SK-N-MC (cell line): ENCODE results near the gene WFDC6.
"Not testable (repeated sequence)": the region's sequence is repeated elsewhere in the genome, so short reads cannot be mapped to it uniquely, and the experiment has no call there.

Source experiments
- DNase-seq: peaks from one replicate; pipeline ENCODE4 v3.0.0-alpha.2; 2011; ENCODE audit warnings: low read depth, low spot score
- H3K27ac ChIP-seq: fragments of 200-600 bp; sonication (generic); 2 replicates; pipeline ENCODE4 v1.5.1; 2016; ENCODE audit warnings: mixed run types
- H3K36me3 ChIP-seq: fragments of 200-600 bp; sonication (generic); 2 replicates; pipeline ENCODE4 v1.6.1; 2017; ENCODE audit warnings: antibody characterized with exemption, low read length, mixed read lengths; ENCODE audit not compliant: insufficient read depth
- H3K4me3 ChIP-seq: fragments of 200-600 bp; sonication (generic); 2 replicates; pipeline ENCODE4 v1.5.1; 2016
- H3K9ac ChIP-seq: fragments of 200-600 bp; sonication (generic); 2 replicates; pipeline ENCODE4 v1.8.0; 2017; ENCODE audit warnings: mixed run types, mixed read lengths; ENCODE audit not compliant: insufficient read length
- H3K9me3 ChIP-seq: fragments of 200-600 bp; sonication (generic); 2 replicates; pipeline ENCODE4 v1.6.1; 2017; ENCODE audit warnings: low read depth, mild to moderate bottlenecking, antibody characterized with exemption, low read length, moderate library complexity, mixed read lengths
- EZH2 ChIP-seq: fragments of 200-600 bp; sonication (generic); IDR thresholded peaks from one replicate; pipeline ENCODE4 v1.6.1; 2017; ENCODE audit warnings: antibody characterized with exemption
- FOXP2 ChIP-seq: optimal IDR thresholded peaks from 2 replicates; pipeline ENCODE3; 2011; ENCODE audit warnings: mild to moderate bottlenecking, moderate library complexity; ENCODE audit not compliant: insufficient read depth; ENCODE audit errors: extremely low read length, control extremely low read depth
- POLR2AphosphoS5 ChIP-seq: IDR thresholded peaks from 2 replicates; pipeline ENCODE4 v1.6.1; 2012; ENCODE audit warnings: mild to moderate bottlenecking, low read depth, low read length, borderline replicate concordance

Gene WFDC6

DNA sequence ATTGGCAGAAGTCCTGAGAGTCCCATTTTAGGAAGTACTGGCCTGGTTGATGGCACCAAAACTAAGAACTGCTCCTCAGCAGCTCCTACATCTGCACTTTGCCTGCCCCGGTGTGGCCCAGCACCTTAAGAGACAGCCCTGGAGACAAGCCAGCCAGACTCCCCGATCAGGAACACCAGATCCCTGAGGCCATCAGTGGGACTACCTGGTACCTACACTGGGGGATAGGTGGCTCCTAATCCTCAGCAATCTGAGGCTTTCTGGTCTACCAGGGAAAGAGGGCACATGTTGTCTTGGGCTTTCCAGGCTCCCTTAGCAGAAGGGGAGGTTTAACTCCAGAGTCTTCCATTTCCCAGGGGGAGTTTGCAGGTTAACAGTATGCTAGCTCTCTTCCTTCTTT lies at the start of gene WFDC6:
TSS of gene WFDC6 (minus strand) at position 101 of the 400 bp plus-strand sequence. CDS start at position 26, 75 bp downstream.
- no peak for DNase-seq
- Histone ChIP-seq H3K36me3 (no peaks in the 10 kb centered on the region), H3K4me3 (no peak within 1 kb of the TSS), H3K9ac (no peak within 1 kb of the TSS), H3K9me3 (no peaks in the 10 kb centered on the region), H3K27ac (no peak within 1 kb of the TSS)
- TF ChIP-seq POLR2AphosphoS5: no peak

DNA sequence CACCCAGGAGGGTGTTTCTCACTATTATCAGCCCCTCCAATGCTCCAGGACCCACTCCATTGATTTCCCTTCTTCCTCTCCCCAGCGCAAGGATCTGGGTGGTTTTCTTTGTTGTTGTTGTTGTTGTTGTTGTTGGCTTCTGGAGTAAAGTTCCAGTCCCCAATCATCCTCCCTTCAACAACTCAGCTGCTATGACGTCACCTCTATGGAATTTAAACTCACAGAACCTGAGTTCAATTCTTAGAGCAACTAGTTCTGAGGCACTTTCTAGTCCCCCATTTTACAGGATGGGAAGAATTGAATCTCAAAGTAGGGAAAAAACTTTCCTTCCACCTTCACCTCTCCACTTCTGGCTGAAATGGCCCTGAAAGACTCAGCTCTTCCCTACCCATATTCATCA lies 49.5 kb upstream of the WFDC6 start:
- Histone ChIP-seq H3K9ac (no peak overlapping the region), H3K9me3 (no peaks in the 10 kb centered on the region), H3K27ac (no peak overlapping the region), H3K4me3 (no peak overlapping the region), H3K36me3 (no peaks in the 10 kb centered on the region)
- DNase-seq: no peak
- TF ChIP-seq FOXP2: no peak
- TF ChIP-seq POLR2AphosphoS5: no peak
- TF ChIP-seq EZH2: no peak

DNA sequence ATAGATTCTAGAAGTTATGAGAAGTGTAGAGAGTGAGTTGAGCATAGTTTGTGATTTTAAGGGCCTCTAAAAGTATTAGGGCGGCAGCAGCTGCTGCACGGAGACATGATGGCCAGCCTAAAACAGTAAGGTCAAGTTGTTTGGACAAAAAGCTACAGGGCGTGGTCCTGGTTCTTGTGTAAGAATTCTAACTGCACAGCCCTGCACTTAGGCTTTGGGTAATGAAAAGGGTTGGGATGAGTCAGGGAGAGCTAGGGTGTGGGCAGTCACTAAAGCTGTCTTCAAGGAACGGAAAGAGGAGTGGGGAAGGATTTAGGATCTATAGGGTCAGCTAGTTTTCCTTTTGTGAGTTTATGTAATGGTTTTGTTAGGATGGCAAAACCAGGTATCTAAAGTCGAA lies 46.7 kb upstream of the WFDC6 start:
- H3K27ac ChIP-seq, H3K36me3 ChIP-seq, H3K9me3 ChIP-seq, DNase-seq, H3K4me3 ChIP-seq, H3K9ac ChIP-seq: not testable (repeated sequence)

DNA sequence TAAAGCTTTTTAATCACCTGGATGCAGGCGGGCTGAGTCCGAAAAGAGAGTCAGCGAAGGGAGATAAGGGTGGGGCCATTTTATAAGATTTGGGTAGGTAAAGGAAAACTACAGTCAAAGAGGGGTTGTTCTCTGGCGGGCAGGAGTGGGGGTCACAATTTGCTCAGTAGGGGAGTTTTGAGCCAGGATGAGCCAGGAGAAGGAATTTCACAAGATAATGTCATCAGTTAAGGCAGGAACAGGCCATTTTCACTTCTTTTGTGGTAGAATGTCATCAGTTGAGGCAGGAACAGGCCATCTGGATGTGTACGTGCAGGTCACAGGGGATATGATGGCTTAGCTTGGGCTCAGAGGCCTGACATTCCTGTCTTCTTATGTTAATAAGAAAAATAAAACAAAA lies 45.0 kb upstream of the WFDC6 start:
- not testable (repeated sequence) for DNase-seq, H3K4me3 ChIP-seq, H3K9ac ChIP-seq, H3K9me3 ChIP-seq, H3K27ac ChIP-seq, H3K36me3 ChIP-seq

DNA sequence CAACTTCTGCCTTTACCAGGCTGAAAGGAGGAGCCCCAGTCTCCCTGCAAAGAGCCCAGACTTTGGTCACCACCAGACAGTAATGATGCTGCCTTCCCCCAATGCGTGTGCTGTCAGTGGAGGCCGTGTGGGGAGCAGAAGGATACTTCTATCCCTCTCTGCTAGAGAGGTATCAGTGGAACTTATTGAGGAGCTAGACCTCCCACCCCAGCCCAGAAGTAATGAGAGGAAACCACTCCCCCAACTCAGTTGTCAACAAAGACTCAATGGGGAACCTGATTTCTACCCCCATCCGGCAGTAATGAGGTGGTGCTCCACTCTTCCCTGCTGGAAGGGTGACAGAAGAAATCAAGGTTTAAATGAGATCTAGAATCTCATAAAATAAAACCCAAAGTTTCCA lies 44.2 kb upstream of the WFDC6 start:
- H3K36me3 ChIP-seq: no peaks in the 10 kb centered on the region
- H3K9me3 ChIP-seq: no peaks in the 10 kb centered on the region
- no peak overlapping the region for H3K27ac ChIP-seq
- DNase-seq: no peak
- H3K9ac ChIP-seq: no peak overlapping the region
- H3K4me3 ChIP-seq: no peak overlapping the region
- no peak for TF ChIP-seq EZH2
- no peak for TF ChIP-seq POLR2AphosphoS5
- no peak for TF ChIP-seq FOXP2

DNA sequence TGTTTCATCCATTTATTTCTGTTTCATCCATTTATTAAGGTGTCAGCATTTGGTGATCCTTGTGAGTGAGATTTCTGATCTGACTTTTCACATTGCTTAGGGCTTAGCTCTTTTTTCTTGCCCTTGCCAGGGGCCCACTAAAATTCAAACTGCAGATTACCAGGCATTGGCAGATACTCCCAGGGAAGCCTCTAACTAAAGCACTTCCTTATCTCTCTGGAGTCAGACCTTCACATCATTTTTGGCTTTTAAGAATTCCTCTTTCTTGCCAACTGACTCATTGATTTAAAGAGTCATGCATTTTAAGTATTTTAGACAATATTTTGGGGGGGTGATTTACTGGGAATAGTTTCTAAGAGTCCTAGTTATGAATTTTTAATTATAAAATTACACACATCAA lies 42.4 kb upstream of the WFDC6 start:
- Histone ChIP-seq H3K9me3 (no peaks in the 10 kb centered on the region), H3K27ac (no peak overlapping the region), H3K36me3 (no peaks in the 10 kb centered on the region), H3K9ac (no peak overlapping the region), H3K4me3 (no peak overlapping the region)
- TF ChIP-seq POLR2AphosphoS5 (no peak), EZH2 (no peak), FOXP2 (no peak)
- DNase-seq: no peak

DNA sequence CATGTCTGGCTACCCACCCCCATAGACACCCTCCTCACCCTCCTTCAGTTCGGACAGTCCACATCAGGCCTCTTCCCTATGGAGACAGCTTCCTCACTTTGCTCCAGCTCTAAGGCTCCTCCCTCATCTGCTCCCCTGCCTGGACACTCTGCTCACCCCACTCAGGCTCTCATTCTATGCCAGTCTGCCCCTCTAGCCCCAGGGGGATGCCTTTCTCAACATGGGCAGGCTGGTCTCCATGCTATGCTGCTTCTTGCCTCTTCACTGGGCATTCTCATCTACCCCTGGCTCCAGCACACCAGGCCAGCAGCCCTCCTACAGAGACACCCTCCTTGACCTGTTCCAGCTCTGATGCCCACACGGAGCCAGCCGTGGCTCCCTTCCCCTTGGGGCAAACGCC lies 39.9 kb upstream of the WFDC6 start, which contains the start of gene WFDC8:
TSS of gene WFDC8 (minus strand) at position 101 of the 400 bp plus-strand sequence. CDS start at position 64, 37 bp downstream.
- Histone ChIP-seq H3K9ac (no peak within 1 kb of the TSS), H3K9me3 (no peaks in the 10 kb centered on the region), H3K27ac (no peak within 1 kb of the TSS), H3K36me3 (no peaks in the 10 kb centered on the region), H3K4me3 (no peak within 1 kb of the TSS)
- no peak for DNase-seq
- TF ChIP-seq POLR2AphosphoS5 (no peak), EZH2 (no peak), FOXP2 (no peak)

DNA sequence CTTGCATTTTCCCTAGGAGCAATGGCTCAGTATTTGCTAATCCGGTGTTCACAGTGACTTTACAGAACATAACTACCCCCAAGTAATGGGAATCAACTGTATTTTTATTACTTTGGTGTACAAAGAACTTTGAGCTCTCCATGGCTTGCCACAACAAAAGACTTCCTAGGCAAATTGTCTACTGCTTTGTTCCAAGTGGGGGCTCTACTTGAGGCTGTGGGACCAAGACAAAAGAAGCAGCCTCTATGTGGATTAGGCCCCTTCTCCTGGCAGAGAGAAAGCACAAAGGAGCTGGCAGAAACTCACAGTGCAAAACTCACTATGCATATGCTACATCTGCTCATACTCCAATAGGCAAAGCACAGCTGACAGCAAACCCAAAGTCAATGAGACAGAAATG lies 38.9 kb upstream of the WFDC6 start:
- Histone ChIP-seq H3K4me3 (no peak overlapping the region), H3K9ac (no peak overlapping the region), H3K36me3 (no peaks in the 10 kb centered on the region), H3K9me3 (no peaks in the 10 kb centered on the region), H3K27ac (no peak overlapping the region)
- DNase-seq: no peak
- TF ChIP-seq FOXP2 (no peak), EZH2 (no peak), POLR2AphosphoS5 (no peak)

DNA sequence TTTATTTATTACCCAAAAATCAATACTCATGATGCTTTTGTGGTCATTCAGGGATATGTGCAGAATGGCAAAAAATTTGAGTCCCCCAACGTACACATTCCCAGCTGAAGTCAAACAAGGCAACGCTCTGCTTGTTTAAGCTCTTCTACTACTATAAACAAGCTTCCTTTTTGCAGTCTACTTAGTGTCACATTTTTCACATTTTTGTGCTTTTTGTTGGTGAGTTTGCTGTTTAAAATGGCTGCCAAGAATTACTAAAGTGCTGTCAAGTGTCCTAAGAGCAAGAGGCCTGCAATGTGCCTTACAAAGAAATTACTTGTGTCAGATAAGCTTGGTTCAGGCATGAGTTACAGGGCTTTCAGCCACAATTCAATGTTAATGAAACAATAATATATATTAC lies 37.7 kb upstream of the WFDC6 start:
- TF ChIP-seq EZH2 (no peak), POLR2AphosphoS5 (no peak), FOXP2 (no peak)
- Histone ChIP-seq H3K27ac (no peak overlapping the region), H3K9me3 (no peaks in the 10 kb centered on the region), H3K9ac (no peak overlapping the region), H3K36me3 (no peaks in the 10 kb centered on the region), H3K4me3 (no peak overlapping the region)
- DNase-seq: no peak

DNA sequence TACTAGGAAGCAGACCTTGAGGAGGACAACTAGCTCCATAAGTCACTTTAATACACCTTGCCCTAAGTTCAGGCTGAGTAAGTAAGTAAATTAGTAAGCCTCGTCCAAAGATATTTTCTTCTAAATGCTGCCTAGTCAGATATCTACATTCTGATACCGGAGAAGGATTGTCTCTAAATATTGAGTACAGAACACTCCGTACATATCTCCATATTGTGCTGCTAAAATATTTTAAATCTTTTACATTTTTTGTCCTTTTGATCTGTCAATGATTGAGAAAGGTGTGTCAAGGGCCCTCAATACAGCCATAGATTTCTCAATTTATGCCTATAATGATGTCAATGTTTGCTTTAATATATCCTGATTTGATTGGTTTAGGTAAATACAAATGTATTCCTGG lies 36.6 kb upstream of the WFDC6 start:
- H3K4me3 ChIP-seq: no peak overlapping the region
- H3K36me3 ChIP-seq: no peaks in the 10 kb centered on the region
- H3K27ac ChIP-seq: no peak overlapping the region
- DNase-seq: no peak
- no peak for TF ChIP-seq POLR2AphosphoS5
- TF ChIP-seq EZH2: no peak
- no peak for TF ChIP-seq FOXP2
- H3K9me3 ChIP-seq: no peaks in the 10 kb centered on the region
- H3K9ac ChIP-seq: no peak overlapping the region

DNA sequence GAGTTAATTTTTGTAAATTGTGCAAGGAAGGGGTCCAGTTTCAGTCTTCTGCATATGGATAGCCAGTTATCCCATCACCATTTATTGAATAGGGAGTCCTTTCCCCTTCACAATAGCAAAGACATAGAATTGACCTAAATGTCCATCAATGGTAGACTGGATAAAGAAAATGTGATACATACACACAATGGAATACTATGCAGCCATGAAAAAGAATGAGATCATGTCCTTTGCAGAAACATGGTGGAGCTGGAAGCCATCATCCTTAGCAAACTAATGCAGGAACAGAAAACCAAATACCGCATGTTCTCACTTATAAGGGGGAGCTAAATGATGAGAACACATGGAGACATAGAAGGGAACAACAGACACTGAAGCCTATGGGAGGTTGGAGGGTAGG lies 30.4 kb upstream of the WFDC6 start:
- H3K9me3 ChIP-seq, H3K4me3 ChIP-seq: not testable (repeated sequence)

More for the DNA sequence above, 30.4 kb upstream of the WFDC6 start:
- not testable (repeated sequence) for DNase-seq, H3K36me3 ChIP-seq, H3K27ac ChIP-seq, H3K9ac ChIP-seq
